GM18498 (cell line): ENCODE data around the gene DLL3.

Experiments
- ATAC-seq: cut with Tn5 transposase; IDR thresholded peaks from one replicate; pipeline ENCODE4 v1.9.1; 2021; ENCODE audit warnings: mild to moderate bottlenecking, moderate library complexity; ENCODE audit not compliant: unreplicated experiment

The DLL3 gene

GRCh38 chr19:39515551-39516191 is 16.9 kb downstream of the DLL3 start:
- ATAC-seq: no peak

GRCh38 chr19:39516270-39516669 is 17.5 kb downstream of the DLL3 start:
- no peak for ATAC-seq

GRCh38 chr19:39517432-39517831 is 18.7 kb downstream of the DLL3 start:
- no peak for ATAC-seq

- ATAC-seq: no peak
Observed at GRCh38 chr19:39518458-39518857, 19.7 kb downstream of the DLL3 start.

GRCh38 chr19:39518975-39519374 is 20.2 kb downstream of the DLL3 start:
- ATAC-seq: no peak

- no peak for ATAC-seq
Observed at GRCh38 chr19:39520541-39521484, 22.1 kb downstream of the DLL3 start.

GRCh38 chr19:39524495-39524894 is 25.7 kb downstream of the DLL3 start:
- no peak for ATAC-seq

GRCh38 chr19:39525205-39525604 is 26.5 kb downstream of the DLL3 start:
- ATAC-seq: no peak

- ATAC-seq: no peak
Observed at GRCh38 chr19:39531834-39532232, 33.1 kb downstream of the DLL3 start.

GRCh38 chr19:39532233-39533002 is 33.7 kb downstream of the DLL3 start, which contains the start of gene EID2B:
TSS of gene EID2B (minus strand) at chr19:39532852. CDS start at chr19:39532802, 50 bp downstream.
- ATAC-seq: peak; percentile 92

GRCh38 chr19:39533003-39533512 is 34.3 kb downstream of the DLL3 start:
- no peak for ATAC-seq

- no peak for ATAC-seq
Observed at GRCh38 chr19:39533791-39534190, 35.0 kb downstream of the DLL3 start.

GRCh38 chr19:39539165-39539517 is 40.4 kb downstream of the DLL3 start:
- no peak for ATAC-seq

GRCh38 chr19:39539518-39540332 is 41.0 kb downstream of the DLL3 start, which contains the start of gene EID2:
TSS of gene EID2 (minus strand) at chr19:39540161. CDS start at chr19:39540079, 82 bp downstream.
- ATAC-seq: peak; percentile 90

- no peak for ATAC-seq
Observed at GRCh38 chr19:39540333-39540673, 41.6 kb downstream of the DLL3 start.

- ATAC-seq: no peak
Observed at GRCh38 chr19:39542206-39542605, 43.5 kb downstream of the DLL3 start.

GRCh38 chr19:39543477-39543857 is 44.7 kb downstream of the DLL3 start:
- ATAC-seq: no peak

GRCh38 chr19:39544226-39544903 is 45.6 kb downstream of the DLL3 start:
- no peak for ATAC-seq

GRCh38 chr19:39544911-39545310 is 46.2 kb downstream of the DLL3 start:
- ATAC-seq: no peak

- ATAC-seq: no peak
Observed at GRCh38 chr19:39546599-39546998, 47.9 kb downstream of the DLL3 start.
